GM23338 (cell line): ENCODE results near the gene NPAS2. TPM values are rescaled to one million over a fixed set of nuclear protein-coding genes. Genes with fewer than 3 reads are reported as not detected.

ENCODE experiments used
- ATAC-seq: fragments of 200-7000 bp; cut with Tn5 transposase; 3 replicates; pipeline ENCODE4 v1.9.1; 2020
- DNase-seq: peaks from one replicate; pipeline ENCODE4 v3.0.0-alpha.2; 2015; ENCODE audit warnings: low spot score
- H2AFZ ChIP-seq: fragments of 200-600 bp; sonication (generic); 2 replicates; pipeline ENCODE4 v1.8.0; 2016; ENCODE audit warnings: antibody characterized with exemption, mild to moderate bottlenecking, moderate library complexity
- H3F3A ChIP-seq: fragments of 200-600 bp; sonication (generic); replicated peaks from 2 replicates; pipeline ENCODE4 v1.8.0; 2017; ENCODE audit warnings: antibody characterized with exemption, mixed run types, low read depth
- H3K27ac ChIP-seq: fragments of 200-600 bp; sonication (generic); 2 replicates; pipeline ENCODE4 v1.6.1; 2016; ENCODE audit warnings: low read depth
- H3K27me3 ChIP-seq: fragments of 200-600 bp; sonication (generic); 2 replicates; pipeline ENCODE4 v1.8.0; 2016; ENCODE audit warnings: mild to moderate bottlenecking, mixed run types, moderate library complexity; ENCODE audit not compliant: insufficient read depth
- H3K36me3 ChIP-seq: fragments of 200-600 bp; sonication (generic); 2 replicates; pipeline ENCODE4 v1.8.0; 2016; ENCODE audit warnings: mild to moderate bottlenecking; ENCODE audit not compliant: insufficient read depth
- H3K4me1 ChIP-seq: fragments of 200-600 bp; sonication (generic); 2 replicates; pipeline ENCODE4 v1.8.0; 2016; ENCODE audit warnings: mild to moderate bottlenecking, moderate library complexity; ENCODE audit not compliant: insufficient read depth
- H3K4me2 ChIP-seq: fragments of 200-600 bp; sonication (generic); 2 replicates; pipeline ENCODE4 v1.7.1; 2017; ENCODE audit warnings: mixed run types
- H3K4me3 ChIP-seq: fragments of 200-600 bp; sonication (generic); 2 replicates; pipeline ENCODE4 v1.6.1; 2016; ENCODE audit warnings: mixed run types
- H3K79me2 ChIP-seq: fragments of 200-600 bp; sonication (generic); replicated peaks from 2 replicates; pipeline ENCODE4 v1.8.0; 2017; ENCODE audit warnings: mild to moderate bottlenecking; ENCODE audit not compliant: insufficient read depth
- H3K9me2 ChIP-seq: fragments of 200-600 bp; sonication (generic); 2 replicates; pipeline ENCODE4 v1.8.0; 2017; ENCODE audit not compliant: insufficient read depth
- H4K20me1 ChIP-seq: fragments of 200-600 bp; sonication (generic); replicated peaks from 2 replicates; pipeline ENCODE4 v1.8.0; 2017; ENCODE audit warnings: mild to moderate bottlenecking; ENCODE audit not compliant: insufficient read depth
- H3K27ac Mint-ChIP-seq: 2 replicates; pipeline ENCODE4 v1.8.0; 2020; ENCODE audit warnings: inconsistent platforms, mild to moderate bottlenecking, moderate library complexity, mixed read lengths
- H3K27me3 Mint-ChIP-seq: 3 replicates; pipeline ENCODE4 v1.8.0; 2022; ENCODE audit warnings: low read depth, mild to moderate bottlenecking, moderate library complexity, mixed read lengths, inconsistent platforms; ENCODE audit not compliant: insufficient read depth, poor library complexity
- H3K36me3 Mint-ChIP-seq: 3 replicates; pipeline ENCODE4 v1.8.0; 2021; ENCODE audit warnings: low read depth, mild to moderate bottlenecking, inconsistent platforms, moderate library complexity, mixed read lengths
- H3K4me1 Mint-ChIP-seq: 3 replicates; pipeline ENCODE4 v1.8.0; 2020; ENCODE audit warnings: mild to moderate bottlenecking, inconsistent platforms, mixed read lengths
- H3K4me3 Mint-ChIP-seq: 3 replicates; pipeline ENCODE4 v1.8.0; 2021; ENCODE audit warnings: moderate library complexity, mild to moderate bottlenecking, inconsistent platforms, mixed read lengths
- H3K9me3 Mint-ChIP-seq: 3 replicates; pipeline ENCODE4 v1.8.0; 2020; ENCODE audit warnings: moderate library complexity, mild to moderate bottlenecking, inconsistent platforms, mixed read lengths
- EZH2 ChIP-seq: fragments of 200-600 bp; sonication (generic); IDR thresholded peaks from one replicate; pipeline ENCODE4 v1.8.0; 2017; ENCODE audit warnings: antibody characterized with exemption, mild to moderate bottlenecking, low read depth; ENCODE audit not compliant: unreplicated experiment
- EZH2phosphoT487 ChIP-seq: fragments of 200-600 bp; sonication (generic); IDR thresholded peaks from one replicate; pipeline ENCODE4 v1.8.1; 2018; ENCODE audit warnings: antibody characterized with exemption; ENCODE audit not compliant: unreplicated experiment
- JUNB ChIP-seq: IDR thresholded peaks from one replicate; pipeline ENCODE4 v1.6.1; 2016; ENCODE audit warnings: antibody characterized with exemption; ENCODE audit not compliant: unreplicated experiment
- NANOG ChIP-seq: IDR thresholded peaks from 2 replicates; pipeline ENCODE4 v1.6.1; 2016; ENCODE audit warnings: antibody characterized with exemption, borderline replicate concordance
- POLR2AphosphoS5 ChIP-seq: IDR thresholded peaks from 2 replicates; pipeline ENCODE4 v1.6.1; 2016; ENCODE audit warnings: antibody characterized with exemption, low read depth
- STAT1 ChIP-seq: IDR thresholded peaks from one replicate; pipeline ENCODE4 v1.6.1; 2016; ENCODE audit warnings: antibody characterized with exemption; ENCODE audit not compliant: unreplicated experiment
- ZNF114 ChIP-seq: fragments of 250-450 bp; sonication (Bioruptor Pico); IDR thresholded peaks from 2 replicates; pipeline ENCODE4 v1.5.0; 2020; ENCODE audit warnings: mild to moderate bottlenecking, moderate library complexity
- ZNF331 ChIP-seq: fragments of 250-450 bp; sonication (Bioruptor Pico); IDR thresholded peaks from 2 replicates; pipeline ENCODE4 v1.5.0; 2020; ENCODE audit warnings: low read depth, mild to moderate bottlenecking, moderate library complexity
- polyA plus RNA-seq: library from polyadenylated mRNA; unstranded; fragments of >200 nt; fragmentation: Nextera tagmentation; extraction: Ambion mirVana; gene quantifications from 2 replicates; pipeline ENCODE4 v1.2.1, GENCODE V29; 2016
- total RNA-seq: library from RNA; depleted of rRNA; stranded (reverse); fragments of >200 nt; shearing (Covaris generic); gene quantifications from 2 replicates; pipeline ENCODE4 v1.2.3, GENCODE V29; 2014
- TF ChIP-seq, protein P1 (sequence below): IDR thresholded peaks from one replicate; pipeline ENCODE4 v1.6.1; 2018; ENCODE audit warnings: antibody characterized with exemption; ENCODE audit not compliant: unreplicated experiment
- TF ChIP-seq, protein P2 (sequence below): fragments of 250-450 bp; sonication (Bioruptor Pico); IDR thresholded peaks from 2 replicates; pipeline ENCODE4 v1.5.0; 2020; ENCODE audit warnings: mild to moderate bottlenecking, moderate library complexity
- TF ChIP-seq, protein P3 (sequence below): IDR thresholded peaks from 2 replicates; pipeline ENCODE4 v1.6.1; 2016; ENCODE audit warnings: antibody characterized with exemption
- TF ChIP-seq, protein P4 (sequence below), 2 experiments: fragments of 200-600 bp in 1 of 2; sonication (generic) in 1 of 2; conservative IDR thresholded peaks; 2 replicates each; pipeline versions ENCODE4 v1.5.1 to v1.6.1; 2016 to 2017; ENCODE audit warnings: antibody characterized with exemption in 2 of 2, low read depth in 2 of 2, mild to moderate bottlenecking in 2 of 2, moderate library complexity in 1 of 2

NPAS2 gene
- total and polyA plus RNA-seq, 2 experiments from 2014 or later, result 0.56 to 1.1 TPM

DNA sequence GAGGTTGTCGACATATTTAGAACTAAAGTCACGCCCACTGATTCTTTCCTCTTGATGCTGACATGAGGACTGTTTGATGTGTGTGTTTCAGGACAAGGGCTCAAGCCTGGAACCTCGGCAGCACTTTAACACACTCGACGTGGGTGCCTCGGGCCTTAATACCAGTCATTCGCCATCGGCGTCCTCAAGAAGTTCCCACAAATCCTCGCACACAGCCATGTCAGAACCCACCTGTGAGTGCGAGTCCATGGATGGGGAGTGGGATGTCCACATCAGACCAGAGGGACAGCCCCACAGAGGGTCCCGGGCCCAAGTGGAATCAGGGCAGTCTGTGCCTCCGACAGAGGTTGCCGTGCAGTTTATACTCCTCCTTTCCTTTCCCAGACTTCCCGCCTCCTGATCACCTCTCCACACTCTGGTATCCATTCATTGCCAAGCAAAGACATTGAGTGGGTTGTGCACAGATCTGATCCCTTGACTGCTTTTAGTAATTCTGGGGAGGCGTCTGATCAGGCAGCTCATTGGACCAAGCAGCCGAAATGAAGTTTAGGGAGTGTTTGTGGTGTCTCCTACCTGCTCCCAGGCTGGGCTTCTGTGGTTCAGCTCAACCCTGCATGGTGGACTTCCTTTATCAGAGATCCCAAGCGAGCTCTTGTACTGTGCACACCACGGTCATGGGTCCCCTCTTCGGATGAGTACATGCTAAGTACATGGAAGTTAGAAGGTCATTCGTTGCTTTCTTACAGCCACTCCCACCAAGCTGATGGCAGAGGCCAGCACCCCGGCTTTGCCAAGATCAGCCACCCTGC, 155.0 kb downstream of the NPAS2 start:
- Mint-ChIP-seq H3K4me1 (no peaks in the 10 kb centered on the region), H3K27me3 (peaks cover 2% of the 10 kb centered on the region), H3K27ac (no peak overlapping the region), H3K9me3 (no peaks in the 10 kb centered on the region), H3K4me3 (no peak overlapping the region), H3K36me3 (no peaks in the 10 kb centered on the region)
- Histone ChIP-seq H3K79me2 (no peaks in the 10 kb centered on the region), H3K27ac (no peak overlapping the region), H3K36me3 (no peaks in the 10 kb centered on the region; the same call in 1 of the 2 replicates), H3K4me2 (no peak overlapping the region), H3K4me3 (no peak overlapping the region), H2AFZ (no peak overlapping the region), H3K4me1 (no peaks in the 10 kb centered on the region), H4K20me1 (no peaks in the 10 kb centered on the region), H3K27me3 (no peaks in the 10 kb centered on the region), H3F3A (no peaks in the 10 kb centered on the region), H3K9me2 (no peaks in the 10 kb centered on the region)
- DNase-seq (no peak), ATAC-seq (no peak)
- TF ChIP-seq JUNB (no peak), EZH2 (no peak), EZH2phosphoT487 (no peak), ZNF114 (CRISPR knock-in tag) (no peak), ZNF331 (CRISPR knock-in tag) (no peak), NANOG (no peak), STAT1 (no peak), POLR2AphosphoS5 (no peak)
- TF ChIP-seq, protein P1, sequence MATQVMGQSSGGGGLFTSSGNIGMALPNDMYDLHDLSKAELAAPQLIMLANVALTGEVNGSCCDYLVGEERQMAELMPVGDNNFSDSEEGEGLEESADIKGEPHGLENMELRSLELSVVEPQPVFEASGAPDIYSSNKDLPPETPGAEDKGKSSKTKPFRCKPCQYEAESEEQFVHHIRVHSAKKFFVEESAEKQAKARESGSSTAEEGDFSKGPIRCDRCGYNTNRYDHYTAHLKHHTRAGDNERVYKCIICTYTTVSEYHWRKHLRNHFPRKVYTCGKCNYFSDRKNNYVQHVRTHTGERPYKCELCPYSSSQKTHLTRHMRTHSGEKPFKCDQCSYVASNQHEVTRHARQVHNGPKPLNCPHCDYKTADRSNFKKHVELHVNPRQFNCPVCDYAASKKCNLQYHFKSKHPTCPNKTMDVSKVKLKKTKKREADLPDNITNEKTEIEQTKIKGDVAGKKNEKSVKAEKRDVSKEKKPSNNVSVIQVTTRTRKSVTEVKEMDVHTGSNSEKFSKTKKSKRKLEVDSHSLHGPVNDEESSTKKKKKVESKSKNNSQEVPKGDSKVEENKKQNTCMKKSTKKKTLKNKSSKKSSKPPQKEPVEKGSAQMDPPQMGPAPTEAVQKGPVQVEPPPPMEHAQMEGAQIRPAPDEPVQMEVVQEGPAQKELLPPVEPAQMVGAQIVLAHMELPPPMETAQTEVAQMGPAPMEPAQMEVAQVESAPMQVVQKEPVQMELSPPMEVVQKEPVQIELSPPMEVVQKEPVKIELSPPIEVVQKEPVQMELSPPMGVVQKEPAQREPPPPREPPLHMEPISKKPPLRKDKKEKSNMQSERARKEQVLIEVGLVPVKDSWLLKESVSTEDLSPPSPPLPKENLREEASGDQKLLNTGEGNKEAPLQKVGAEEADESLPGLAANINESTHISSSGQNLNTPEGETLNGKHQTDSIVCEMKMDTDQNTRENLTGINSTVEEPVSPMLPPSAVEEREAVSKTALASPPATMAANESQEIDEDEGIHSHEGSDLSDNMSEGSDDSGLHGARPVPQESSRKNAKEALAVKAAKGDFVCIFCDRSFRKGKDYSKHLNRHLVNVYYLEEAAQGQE, result no peak
- TF ChIP-seq, protein P2, sequence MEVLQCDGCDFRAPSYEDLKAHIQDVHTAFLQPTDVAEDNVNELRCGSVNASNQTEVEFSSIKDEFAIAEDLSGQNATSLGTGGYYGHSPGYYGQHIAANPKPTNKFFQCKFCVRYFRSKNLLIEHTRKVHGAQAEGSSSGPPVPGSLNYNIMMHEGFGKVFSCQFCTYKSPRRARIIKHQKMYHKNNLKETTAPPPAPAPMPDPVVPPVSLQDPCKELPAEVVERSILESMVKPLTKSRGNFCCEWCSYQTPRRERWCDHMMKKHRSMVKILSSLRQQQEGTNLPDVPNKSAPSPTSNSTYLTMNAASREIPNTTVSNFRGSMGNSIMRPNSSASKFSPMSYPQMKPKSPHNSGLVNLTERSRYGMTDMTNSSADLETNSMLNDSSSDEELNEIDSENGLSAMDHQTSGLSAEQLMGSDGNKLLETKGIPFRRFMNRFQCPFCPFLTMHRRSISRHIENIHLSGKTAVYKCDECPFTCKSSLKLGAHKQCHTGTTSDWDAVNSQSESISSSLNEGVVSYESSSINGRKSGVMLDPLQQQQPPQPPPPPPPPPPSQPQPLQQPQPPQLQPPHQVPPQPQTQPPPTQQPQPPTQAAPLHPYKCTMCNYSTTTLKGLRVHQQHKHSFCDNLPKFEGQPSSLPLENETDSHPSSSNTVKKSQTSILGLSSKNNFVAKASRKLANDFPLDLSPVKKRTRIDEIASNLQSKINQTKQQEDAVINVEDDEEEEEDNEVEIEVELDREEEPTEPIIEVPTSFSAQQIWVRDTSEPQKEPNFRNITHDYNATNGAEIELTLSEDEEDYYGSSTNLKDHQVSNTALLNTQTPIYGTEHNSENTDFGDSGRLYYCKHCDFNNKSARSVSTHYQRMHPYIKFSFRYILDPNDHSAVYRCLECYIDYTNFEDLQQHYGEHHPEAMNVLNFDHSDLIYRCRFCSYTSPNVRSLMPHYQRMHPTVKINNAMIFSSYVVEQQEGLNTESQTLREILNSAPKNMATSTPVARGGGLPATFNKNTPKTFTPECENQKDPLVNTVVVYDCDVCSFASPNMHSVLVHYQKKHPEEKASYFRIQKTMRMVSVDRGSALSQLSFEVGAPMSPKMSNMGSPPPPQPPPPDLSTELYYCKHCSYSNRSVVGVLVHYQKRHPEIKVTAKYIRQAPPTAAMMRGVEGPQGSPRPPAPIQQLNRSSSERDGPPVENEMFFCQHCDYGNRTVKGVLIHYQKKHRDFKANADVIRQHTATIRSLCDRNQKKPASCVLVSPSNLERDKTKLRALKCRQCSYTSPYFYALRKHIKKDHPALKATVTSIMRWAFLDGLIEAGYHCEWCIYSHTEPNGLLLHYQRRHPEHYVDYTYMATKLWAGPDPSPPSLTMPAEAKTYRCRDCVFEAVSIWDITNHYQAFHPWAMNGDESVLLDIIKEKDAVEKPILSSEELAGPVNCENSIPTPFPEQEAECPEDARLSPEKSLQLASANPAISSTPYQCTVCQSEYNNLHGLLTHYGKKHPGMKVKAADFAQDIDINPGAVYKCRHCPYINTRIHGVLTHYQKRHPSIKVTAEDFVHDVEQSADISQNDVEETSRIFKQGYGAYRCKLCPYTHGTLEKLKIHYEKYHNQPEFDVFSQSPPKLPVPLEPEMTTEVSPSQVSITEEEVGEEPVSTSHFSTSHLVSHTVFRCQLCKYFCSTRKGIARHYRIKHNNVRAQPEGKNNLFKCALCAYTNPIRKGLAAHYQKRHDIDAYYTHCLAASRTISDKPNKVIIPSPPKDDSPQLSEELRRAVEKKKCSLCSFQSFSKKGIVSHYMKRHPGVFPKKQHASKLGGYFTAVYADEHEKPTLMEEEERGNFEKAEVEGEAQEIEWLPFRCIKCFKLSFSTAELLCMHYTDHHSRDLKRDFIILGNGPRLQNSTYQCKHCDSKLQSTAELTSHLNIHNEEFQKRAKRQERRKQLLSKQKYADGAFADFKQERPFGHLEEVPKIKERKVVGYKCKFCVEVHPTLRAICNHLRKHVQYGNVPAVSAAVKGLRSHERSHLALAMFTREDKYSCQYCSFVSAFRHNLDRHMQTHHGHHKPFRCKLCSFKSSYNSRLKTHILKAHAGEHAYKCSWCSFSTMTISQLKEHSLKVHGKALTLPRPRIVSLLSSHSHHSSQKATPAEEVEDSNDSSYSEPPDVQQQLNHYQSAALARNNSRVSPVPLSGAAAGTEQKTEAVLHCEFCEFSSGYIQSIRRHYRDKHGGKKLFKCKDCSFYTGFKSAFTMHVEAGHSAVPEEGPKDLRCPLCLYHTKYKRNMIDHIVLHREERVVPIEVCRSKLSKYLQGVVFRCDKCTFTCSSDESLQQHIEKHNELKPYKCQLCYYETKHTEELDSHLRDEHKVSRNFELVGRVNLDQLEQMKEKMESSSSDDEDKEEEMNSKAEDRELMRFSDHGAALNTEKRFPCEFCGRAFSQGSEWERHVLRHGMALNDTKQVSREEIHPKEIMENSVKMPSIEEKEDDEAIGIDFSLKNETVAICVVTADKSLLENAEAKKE (CRISPR knock-in tag), result no peak
- TF ChIP-seq, protein P3, sequence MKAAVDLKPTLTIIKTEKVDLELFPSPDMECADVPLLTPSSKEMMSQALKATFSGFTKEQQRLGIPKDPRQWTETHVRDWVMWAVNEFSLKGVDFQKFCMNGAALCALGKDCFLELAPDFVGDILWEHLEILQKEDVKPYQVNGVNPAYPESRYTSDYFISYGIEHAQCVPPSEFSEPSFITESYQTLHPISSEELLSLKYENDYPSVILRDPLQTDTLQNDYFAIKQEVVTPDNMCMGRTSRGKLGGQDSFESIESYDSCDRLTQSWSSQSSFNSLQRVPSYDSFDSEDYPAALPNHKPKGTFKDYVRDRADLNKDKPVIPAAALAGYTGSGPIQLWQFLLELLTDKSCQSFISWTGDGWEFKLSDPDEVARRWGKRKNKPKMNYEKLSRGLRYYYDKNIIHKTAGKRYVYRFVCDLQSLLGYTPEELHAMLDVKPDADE, result no peak
- TF ChIP-seq, protein P4, sequence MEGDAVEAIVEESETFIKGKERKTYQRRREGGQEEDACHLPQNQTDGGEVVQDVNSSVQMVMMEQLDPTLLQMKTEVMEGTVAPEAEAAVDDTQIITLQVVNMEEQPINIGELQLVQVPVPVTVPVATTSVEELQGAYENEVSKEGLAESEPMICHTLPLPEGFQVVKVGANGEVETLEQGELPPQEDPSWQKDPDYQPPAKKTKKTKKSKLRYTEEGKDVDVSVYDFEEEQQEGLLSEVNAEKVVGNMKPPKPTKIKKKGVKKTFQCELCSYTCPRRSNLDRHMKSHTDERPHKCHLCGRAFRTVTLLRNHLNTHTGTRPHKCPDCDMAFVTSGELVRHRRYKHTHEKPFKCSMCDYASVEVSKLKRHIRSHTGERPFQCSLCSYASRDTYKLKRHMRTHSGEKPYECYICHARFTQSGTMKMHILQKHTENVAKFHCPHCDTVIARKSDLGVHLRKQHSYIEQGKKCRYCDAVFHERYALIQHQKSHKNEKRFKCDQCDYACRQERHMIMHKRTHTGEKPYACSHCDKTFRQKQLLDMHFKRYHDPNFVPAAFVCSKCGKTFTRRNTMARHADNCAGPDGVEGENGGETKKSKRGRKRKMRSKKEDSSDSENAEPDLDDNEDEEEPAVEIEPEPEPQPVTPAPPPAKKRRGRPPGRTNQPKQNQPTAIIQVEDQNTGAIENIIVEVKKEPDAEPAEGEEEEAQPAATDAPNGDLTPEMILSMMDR (conservative IDR thresholded peaks at IDR 0.05; ENCODE audit: low read depth in 2 of 2), result no peak
